ENCODE results near the gene CELSR2.

DNA sequence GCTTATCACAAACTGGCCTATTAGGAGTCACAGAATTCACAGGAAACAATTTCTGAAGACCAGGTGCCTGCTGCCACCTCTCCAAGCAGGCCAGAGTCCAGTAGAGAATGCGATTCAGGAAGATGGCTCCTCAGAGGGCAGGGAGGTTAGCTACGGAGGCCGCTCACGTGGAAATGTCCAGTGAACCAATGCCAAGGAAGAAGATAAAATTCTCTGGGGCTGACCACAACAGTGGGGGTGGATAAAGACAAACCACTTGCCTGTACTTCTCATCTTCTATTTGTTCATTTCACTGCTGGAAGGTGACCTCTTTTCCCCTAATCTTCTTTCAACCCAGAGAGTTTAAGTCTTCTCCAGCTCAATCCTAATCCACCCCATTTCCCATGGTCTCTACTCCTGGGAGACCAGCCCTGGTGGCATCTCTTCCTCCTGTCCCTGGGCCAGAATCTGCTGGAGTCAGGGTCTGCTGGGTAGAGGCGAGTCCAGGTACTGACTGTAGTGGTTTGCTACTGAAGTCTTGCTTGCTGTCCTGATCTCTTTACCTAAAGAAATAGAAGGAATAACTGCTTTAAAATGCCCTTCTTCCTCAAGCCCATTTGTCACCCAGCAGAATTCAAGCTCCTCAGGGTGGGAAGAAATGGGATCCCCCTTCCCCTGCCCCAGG lies 30.4 kb downstream of the CELSR2 start:
- TF ChIP-seq TAF1 (IDR thresholded peaks at IDR 0.05; ENCODE audit: borderline replicate concordance, low read depth, low read length) = no peak
- TF ChIP-seq POLR2A (IDR thresholded peaks at IDR 0.05; ENCODE audit: low read depth, low read length) = no peak
